ENCODE measurements around the gene IST1. TPM values are rescaled to one million over a fixed set of nuclear protein-coding genes. Genes with fewer than 3 reads are reported as not detected.
"Not testable (repeated sequence)": the region's sequence is repeated elsewhere in the genome, so short reads cannot be mapped to it uniquely, and the experiment has no call there.

The IST1 gene
- total RNA-seq, 1 experiment from 2014 or later, result 160 TPM

DNA sequence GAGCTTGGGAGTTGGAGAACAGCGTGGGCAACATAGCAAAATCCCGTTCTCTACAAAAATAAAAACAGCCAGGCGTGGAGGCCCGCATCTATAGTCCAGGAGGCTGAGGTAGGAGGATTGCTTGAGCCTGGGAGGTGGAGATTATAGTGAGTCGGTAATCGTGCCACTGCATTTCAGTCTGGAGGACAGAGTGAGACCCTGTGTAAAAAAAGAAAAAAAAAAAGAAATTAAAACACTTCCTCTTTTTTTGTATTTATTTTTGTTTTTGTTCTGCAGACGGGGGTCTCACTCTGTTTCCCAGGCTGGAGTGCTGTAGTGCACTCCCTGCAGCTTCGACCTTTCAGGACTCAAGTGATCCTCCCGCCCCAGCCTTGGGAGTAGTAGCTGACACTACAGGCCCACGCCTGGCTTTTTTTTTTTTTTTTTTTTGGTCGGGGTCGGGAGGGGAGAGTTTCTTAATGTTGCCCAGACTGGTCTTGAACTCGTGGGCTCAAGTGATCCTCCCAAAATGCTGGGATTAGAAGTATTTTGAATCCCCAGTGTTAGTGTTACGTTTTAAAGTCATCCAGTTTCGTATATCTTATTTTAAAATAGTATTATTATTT lies 1.5 kb downstream of the IST1 start:
- peak overlapping the region; percentile 88; the same call in 1 of the 2 replicates for H3K27ac ChIP-seq (ENCODE audit: low read length)

DNA sequence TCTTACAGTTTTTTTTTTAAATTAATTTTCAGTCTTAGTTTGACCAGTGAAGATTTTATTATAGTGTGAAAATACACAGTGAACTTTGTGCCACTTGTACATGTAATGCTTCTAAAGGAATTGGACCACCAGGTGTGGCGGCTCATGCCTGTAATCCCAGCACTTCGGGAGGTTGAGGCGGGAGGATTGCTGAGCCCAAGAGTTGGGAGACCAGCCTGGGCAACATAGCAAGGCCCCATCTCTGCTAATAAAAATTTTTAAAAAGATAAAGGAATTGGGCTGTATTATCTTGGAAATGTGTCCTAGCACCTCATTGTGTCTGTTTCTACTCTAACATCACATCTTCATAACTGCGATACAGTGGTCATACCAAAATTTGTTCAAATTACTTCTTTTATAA lies 3.8 kb downstream of the IST1 start:
- H3K9me3 ChIP-seq (ENCODE audit: low read length), result no peaks in the 10 kb centered on the region
- H3K79me2 ChIP-seq (ENCODE audit: low read length), result peaks cover 94% of the 10 kb centered on the region
- peaks cover 22% of the 10 kb centered on the region for H4K20me1 ChIP-seq (ENCODE audit: insufficient read depth, low read depth, low read length)
- H3K4me2 ChIP-seq (ENCODE audit: low read depth, low read length, poor library complexity, severe bottlenecking), result no peak overlapping the region
- H3K9ac ChIP-seq (ENCODE audit: low read length), result no peak overlapping the region
- H3K4me1 ChIP-seq (ENCODE audit: low read length), result peaks cover 17% of the 10 kb centered on the region
- H3K4me3 ChIP-seq (ENCODE audit: low read length), result no peak overlapping the region
- H3K9me2 ChIP-seq (replicated peaks; ENCODE audit: insufficient read depth, low read length), result no peaks in the 10 kb centered on the region
- H3K36me3 ChIP-seq (ENCODE audit: insufficient read depth, low read length), result peaks cover 22% of the 10 kb centered on the region; the same call in 1 of the 2 replicates
- H3K27ac ChIP-seq (ENCODE audit: low read length), result no peak overlapping the region
- no peaks in the 10 kb centered on the region for H3K27me3 ChIP-seq (ENCODE audit: low read length)
- no peak overlapping the region for H2AFZ ChIP-seq (ENCODE audit: low read length)
- no peak for DNase-seq

More for the DNA sequence above, 1.5 kb downstream of the IST1 start:
- Histone ChIP-seq H4K20me1 (ENCODE audit: insufficient read depth, low read depth, low read length) (peaks cover 9% of the 10 kb centered on the region), H3K79me2 (ENCODE audit: low read length) (peaks cover 71% of the 10 kb centered on the region), H3K9ac (ENCODE audit: low read length) (peak overlapping the region; percentile 100), H3K9me3 (ENCODE audit: low read length) (no peaks in the 10 kb centered on the region), H2AFZ (ENCODE audit: low read length) (no peak overlapping the region), H3K36me3 (ENCODE audit: insufficient read depth, low read length) (peaks cover 13% of the 10 kb centered on the region; the same call in 1 of the 2 replicates), H3K9me2 (replicated peaks; ENCODE audit: insufficient read depth, low read length) (no peaks in the 10 kb centered on the region), H3K4me2 (ENCODE audit: low read depth, low read length, poor library complexity, severe bottlenecking) (peak overlapping the region; percentile 100), H3K27me3 (ENCODE audit: low read length) (no peaks in the 10 kb centered on the region), H3K4me3 (ENCODE audit: low read length) (peak overlapping the region; percentile 99), H3K4me1 (ENCODE audit: low read length) (peaks cover 22% of the 10 kb centered on the region)
- DNase-seq, result no peak

DNA sequence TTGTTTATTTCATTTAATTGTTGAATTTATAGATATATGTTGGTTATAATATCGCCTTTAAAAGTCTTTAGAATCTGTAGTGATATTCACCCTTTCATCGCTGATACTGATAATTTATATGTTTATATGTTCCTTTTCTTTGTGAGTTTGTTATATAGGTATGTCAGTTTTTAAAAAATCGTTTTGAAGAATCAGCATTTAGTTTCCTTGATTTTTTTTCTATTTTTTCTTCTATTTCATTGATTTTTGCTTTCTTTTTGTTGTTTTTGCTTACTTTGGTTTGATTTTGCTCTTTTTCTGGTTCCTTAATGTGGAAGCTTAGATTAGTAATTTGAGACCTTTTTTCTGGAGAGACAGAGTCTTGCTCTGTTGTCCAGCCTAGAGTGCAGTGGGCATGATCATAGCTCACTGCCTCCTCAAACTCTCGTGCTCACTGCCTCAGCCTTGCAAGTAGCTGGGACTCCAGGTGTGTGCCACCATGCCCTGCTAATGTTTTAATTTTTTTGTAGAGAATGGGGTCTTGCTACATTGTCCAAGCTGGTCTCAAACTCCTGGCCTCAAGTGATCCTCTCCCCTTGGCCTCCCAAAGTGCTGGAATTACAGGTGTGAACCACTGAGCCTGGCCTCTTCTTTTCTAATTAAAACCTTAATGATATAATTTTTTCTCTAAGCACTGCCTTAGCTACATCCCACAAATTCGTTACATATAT lies 7.5 kb downstream of the IST1 start:
- peaks cover 19% of the 10 kb centered on the region; the same call in 1 of the 2 replicates for H3K36me3 ChIP-seq (ENCODE audit: insufficient read depth, low read length)
- H3K4me3 ChIP-seq (ENCODE audit: low read length), result no peak overlapping the region
- no peak overlapping the region for H3K9ac ChIP-seq (ENCODE audit: low read length)
- H3K4me1 ChIP-seq (ENCODE audit: low read length), result peaks cover 5% of the 10 kb centered on the region; the same call in 1 of the 2 replicates
- peaks cover 100% of the 10 kb centered on the region for H3K79me2 ChIP-seq (ENCODE audit: low read length)
- no peaks in the 10 kb centered on the region for H3K9me2 ChIP-seq (replicated peaks; ENCODE audit: insufficient read depth, low read length)
- DNase-seq, result no peak
- H3K27me3 ChIP-seq (ENCODE audit: low read length), result no peaks in the 10 kb centered on the region
- H3K9me3 ChIP-seq (ENCODE audit: low read length), result no peaks in the 10 kb centered on the region
- no peak overlapping the region for H3K27ac ChIP-seq (ENCODE audit: low read length)
- peaks cover 40% of the 10 kb centered on the region for H4K20me1 ChIP-seq (ENCODE audit: insufficient read depth, low read depth, low read length)
- H3K4me2 ChIP-seq (ENCODE audit: low read depth, low read length, poor library complexity, severe bottlenecking), result no peak overlapping the region
- H2AFZ ChIP-seq (ENCODE audit: low read length), result no peak overlapping the region

DNA sequence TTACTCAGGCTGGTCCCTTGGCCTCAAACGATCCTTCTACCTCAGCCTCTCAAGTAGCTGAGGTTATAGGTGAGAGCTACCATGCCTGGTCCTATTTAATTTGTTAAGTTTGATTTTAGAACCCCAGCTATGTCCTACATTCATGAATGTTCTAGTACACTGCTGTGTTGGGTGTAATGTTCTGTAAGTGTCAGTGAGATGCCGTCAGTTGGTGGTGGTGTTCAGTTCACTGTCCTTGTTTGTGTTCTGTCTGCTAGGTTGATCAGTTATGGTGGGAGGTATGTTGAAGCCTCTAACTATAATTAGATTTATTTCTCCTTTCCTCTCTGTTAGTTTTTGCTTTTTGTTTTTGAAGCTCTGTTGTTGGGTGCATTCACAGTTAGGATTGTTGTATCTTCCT lies 8.3 kb downstream of the IST1 start:
- H4K20me1 ChIP-seq (ENCODE audit: insufficient read depth, low read depth, low read length), result peaks cover 44% of the 10 kb centered on the region
- H3K79me2 ChIP-seq (ENCODE audit: low read length), result peaks cover 100% of the 10 kb centered on the region
- no peak for DNase-seq
- no peak overlapping the region for H3K4me2 ChIP-seq (ENCODE audit: low read depth, low read length, poor library complexity, severe bottlenecking)
- H3K36me3 ChIP-seq (ENCODE audit: insufficient read depth, low read length), result peaks cover 21% of the 10 kb centered on the region
- H3K9ac ChIP-seq (ENCODE audit: low read length), result no peak overlapping the region
- H3K4me3 ChIP-seq (ENCODE audit: low read length), result no peak overlapping the region
- no peak overlapping the region for H3K27ac ChIP-seq (ENCODE audit: low read length)
- H3K4me1 ChIP-seq (ENCODE audit: low read length), result peaks cover 5% of the 10 kb centered on the region; the same call in 1 of the 2 replicates
- H3K27me3 ChIP-seq (ENCODE audit: low read length), result no peaks in the 10 kb centered on the region
- H3K9me3 ChIP-seq (ENCODE audit: low read length), result no peaks in the 10 kb centered on the region
- no peaks in the 10 kb centered on the region for H3K9me2 ChIP-seq (replicated peaks; ENCODE audit: insufficient read depth, low read length)
- no peak overlapping the region for H2AFZ ChIP-seq (ENCODE audit: low read length)

DNA sequence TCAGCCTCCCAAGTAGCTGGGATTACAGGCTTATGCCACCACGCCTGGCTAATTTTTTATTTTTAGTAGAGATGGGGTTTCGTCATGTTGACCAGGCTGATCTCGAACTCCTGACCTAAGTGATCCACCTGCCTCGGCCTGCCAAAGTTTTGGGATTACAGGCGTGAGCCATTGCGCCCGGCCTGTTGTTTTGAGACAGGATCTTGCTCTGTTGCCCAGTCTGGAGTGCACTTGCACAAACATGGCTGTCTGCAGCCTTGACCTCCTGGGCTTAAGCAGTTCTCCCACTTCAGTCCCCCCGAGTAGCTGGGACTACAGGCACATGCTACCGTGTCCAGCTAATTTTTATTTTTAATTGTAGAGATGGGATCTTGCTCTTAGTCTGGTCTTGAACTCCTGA lies 8.9 kb downstream of the IST1 start:
- no peak overlapping the region for H3K27ac ChIP-seq (ENCODE audit: low read length)
- no peak for DNase-seq
- H3K36me3 ChIP-seq (ENCODE audit: insufficient read depth, low read length), result peaks cover 26% of the 10 kb centered on the region
- H3K4me3 ChIP-seq (ENCODE audit: low read length), result no peak overlapping the region
- peaks cover 5% of the 10 kb centered on the region; the same call in 1 of the 2 replicates for H3K4me1 ChIP-seq (ENCODE audit: low read length)
- H4K20me1 ChIP-seq (ENCODE audit: insufficient read depth, low read depth, low read length), result peaks cover 49% of the 10 kb centered on the region
- no peak overlapping the region for H3K9ac ChIP-seq (ENCODE audit: low read length)
- no peaks in the 10 kb centered on the region for H3K9me3 ChIP-seq (ENCODE audit: low read length)
- no peaks in the 10 kb centered on the region for H3K9me2 ChIP-seq (replicated peaks; ENCODE audit: insufficient read depth, low read length)
- no peak overlapping the region for H2AFZ ChIP-seq (ENCODE audit: low read length)
- no peaks in the 10 kb centered on the region for H3K27me3 ChIP-seq (ENCODE audit: low read length)
- no peak overlapping the region for H3K4me2 ChIP-seq (ENCODE audit: low read depth, low read length, poor library complexity, severe bottlenecking)
- peaks cover 100% of the 10 kb centered on the region for H3K79me2 ChIP-seq (ENCODE audit: low read length)

DNA sequence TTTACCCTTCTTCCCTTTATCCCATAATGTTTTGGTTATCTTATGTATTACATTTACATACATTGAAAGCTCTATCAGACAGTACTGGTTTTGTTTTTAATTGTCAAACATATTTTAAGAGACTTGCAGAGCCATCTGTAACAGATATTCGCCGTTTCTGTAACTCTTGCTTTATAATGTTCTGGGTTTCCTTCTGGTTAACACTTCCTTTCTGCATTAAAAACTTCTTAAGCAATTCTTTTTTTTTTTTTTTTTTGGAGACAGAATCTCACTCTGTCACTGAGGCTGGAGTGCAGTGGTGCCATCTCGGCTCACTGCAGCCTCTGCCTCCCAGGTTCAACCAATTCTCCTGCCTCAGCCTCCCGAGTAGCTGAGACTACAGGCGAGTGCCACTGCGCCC lies 10.4 kb downstream of the IST1 start:
- H3K9me3 ChIP-seq (ENCODE audit: low read length); H3K4me2 ChIP-seq (ENCODE audit: low read depth, low read length, poor library complexity, severe bottlenecking); H3K4me1 ChIP-seq (ENCODE audit: low read length); H3K27me3 ChIP-seq (ENCODE audit: low read length); H2AFZ ChIP-seq (ENCODE audit: low read length); H3K9ac ChIP-seq (ENCODE audit: low read length); H3K27ac ChIP-seq (ENCODE audit: low read length); DNase-seq; H3K4me3 ChIP-seq (ENCODE audit: low read length); H3K9me2 ChIP-seq (replicated peaks; ENCODE audit: insufficient read depth, low read length): not testable (repeated sequence)
- Histone ChIP-seq H3K36me3 (ENCODE audit: insufficient read depth, low read length) (peaks cover 31% of the 10 kb centered on the region), H3K79me2 (ENCODE audit: low read length) (peaks cover 100% of the 10 kb centered on the region), H4K20me1 (ENCODE audit: insufficient read depth, low read depth, low read length) (peaks cover 55% of the 10 kb centered on the region)

DNA sequence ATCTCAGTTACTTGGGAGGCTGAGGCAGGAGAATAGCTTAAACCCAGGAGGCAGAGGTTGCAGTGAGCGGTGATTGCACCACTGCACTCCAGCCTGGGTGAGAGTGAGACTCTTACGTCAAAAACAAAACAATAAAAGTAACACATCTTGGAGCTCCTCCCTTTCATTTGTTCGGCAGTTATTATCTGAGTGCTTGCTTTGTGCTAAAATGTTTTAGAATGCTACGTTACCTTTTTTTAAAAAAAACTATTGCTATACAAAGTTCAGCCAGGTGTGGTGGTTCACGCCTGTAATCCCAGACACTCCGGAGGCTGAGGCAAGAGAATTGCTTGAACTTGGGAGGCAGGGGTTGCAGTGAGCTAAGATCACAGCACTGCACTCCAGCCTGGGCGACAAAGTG lies 15.8 kb downstream of the IST1 start:
- no peaks in the 10 kb centered on the region for H3K9me3 ChIP-seq (ENCODE audit: low read length)
- H3K27me3 ChIP-seq (ENCODE audit: low read length), result no peaks in the 10 kb centered on the region
- H3K4me1 ChIP-seq (ENCODE audit: low read length), result no peaks in the 10 kb centered on the region
- H3K4me2 ChIP-seq (ENCODE audit: low read depth, low read length, poor library complexity, severe bottlenecking), result no peak overlapping the region
- H3K27ac ChIP-seq (ENCODE audit: low read length), result no peak overlapping the region
- H4K20me1 ChIP-seq (ENCODE audit: insufficient read depth, low read depth, low read length), result peaks cover 21% of the 10 kb centered on the region; the same call in 1 of the 2 replicates
- H3K9ac ChIP-seq (ENCODE audit: low read length), result no peak overlapping the region
- no peak overlapping the region for H2AFZ ChIP-seq (ENCODE audit: low read length)
- no peak overlapping the region for H3K4me3 ChIP-seq (ENCODE audit: low read length)
- H3K9me2 ChIP-seq (replicated peaks; ENCODE audit: insufficient read depth, low read length), result no peaks in the 10 kb centered on the region
- no peak for DNase-seq
- peaks cover 100% of the 10 kb centered on the region for H3K79me2 ChIP-seq (ENCODE audit: low read length)
- peaks cover 46% of the 10 kb centered on the region for H3K36me3 ChIP-seq (ENCODE audit: insufficient read depth, low read length)

DNA sequence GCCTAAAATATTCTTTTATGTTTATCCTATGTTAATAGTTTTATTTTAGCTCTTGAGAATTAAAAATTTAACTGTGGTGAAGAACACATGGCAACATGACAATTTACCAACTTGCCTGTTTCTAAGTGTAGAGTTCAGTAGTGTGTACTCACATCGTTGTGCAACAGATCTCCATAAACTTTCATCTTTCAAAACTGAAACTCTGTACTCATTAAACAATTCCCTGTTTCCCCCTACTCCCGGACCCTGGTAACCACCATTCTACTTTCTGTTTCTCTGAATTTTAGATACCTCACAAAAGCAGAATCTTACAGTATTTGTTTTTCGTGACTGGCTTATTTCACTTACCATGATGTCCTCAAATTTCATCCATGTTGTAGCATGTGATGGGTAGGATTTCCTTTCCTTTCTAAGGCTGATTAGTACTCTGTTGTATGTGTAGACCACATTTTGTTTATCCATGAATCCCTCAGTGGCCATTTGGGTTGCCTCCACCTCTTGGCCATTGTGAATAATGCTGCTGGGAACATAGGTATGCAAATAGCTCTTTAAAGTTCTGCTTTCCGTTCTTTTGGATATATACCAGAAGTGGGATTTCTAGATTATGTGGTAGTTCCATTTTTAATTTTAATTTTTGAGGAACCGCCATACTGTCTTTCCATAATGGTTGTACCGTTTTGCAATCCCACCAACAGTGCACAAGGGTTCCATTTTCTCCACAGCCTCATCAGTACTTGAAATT lies 17.4 kb downstream of the IST1 start:
- H3K9me2 ChIP-seq (replicated peaks; ENCODE audit: insufficient read depth, low read length), result no peaks in the 10 kb centered on the region
- no peaks in the 10 kb centered on the region for H3K4me1 ChIP-seq (ENCODE audit: low read length)

More for the DNA sequence above, 17.4 kb downstream of the IST1 start:
- H3K27ac ChIP-seq (ENCODE audit: low read length), result no peak overlapping the region
- H4K20me1 ChIP-seq (ENCODE audit: insufficient read depth, low read depth, low read length), result peaks cover 15% of the 10 kb centered on the region; the same call in 1 of the 2 replicates
- no peak overlapping the region for H3K4me3 ChIP-seq (ENCODE audit: low read length)
- peaks cover 100% of the 10 kb centered on the region for H3K79me2 ChIP-seq (ENCODE audit: low read length)
- H3K36me3 ChIP-seq (ENCODE audit: insufficient read depth, low read length), result peaks cover 62% of the 10 kb centered on the region
- H3K9me3 ChIP-seq (ENCODE audit: low read length), result no peaks in the 10 kb centered on the region
- no peak overlapping the region for H2AFZ ChIP-seq (ENCODE audit: low read length)
- H3K9ac ChIP-seq (ENCODE audit: low read length), result no peak overlapping the region
- no peak overlapping the region for H3K4me2 ChIP-seq (ENCODE audit: low read depth, low read length, poor library complexity, severe bottlenecking)
- no peaks in the 10 kb centered on the region for H3K27me3 ChIP-seq (ENCODE audit: low read length)
- no peak for DNase-seq

All from Karpas-422 (cell line).